Upper lobe of left lung (tissue), 6 donors: ENCODE results near the gene RAD50. TPM values are rescaled to one million over a fixed set of nuclear protein-coding genes. Genes with fewer than 3 reads are reported as not detected.
"Not testable (repeated sequence)": the region's sequence is repeated elsewhere in the genome, so short reads cannot be mapped to it uniquely, and the experiment has no call there.

ENCODE experiments used
- ATAC-seq, 2 donors: fragments of 200-7000 bp; cut with Tn5 transposase; one replicate each; pipeline ENCODE4 v1.9.1; 2022; ENCODE audit warnings: mild to moderate bottlenecking in 2 of 2, moderate library complexity in 2 of 2; ENCODE audit not compliant: low FRiP score in 2 of 2
- DNase-seq, 2 donors: peaks; one replicate each; pipeline ENCODE4 v3.0.0-alpha.2; 2019 to 2020
- H3K27ac ChIP-seq, 4 donors: fragments of 200-600 bp; sonication (generic); one replicate each; pipeline ENCODE4 v1.5.1; 2016 to 2019
- H3K27me3 ChIP-seq, 4 donors: fragments of 200-600 bp; sonication (generic); one replicate each; pipeline ENCODE4 v1.5.1; 2017 to 2019
- H3K36me3 ChIP-seq, 4 donors: fragments of 200-600 bp; sonication (generic); one replicate each; pipeline ENCODE4 v1.5.1; 2016 to 2019
- H3K4me1 ChIP-seq, 4 donors: fragments of 200-600 bp; sonication (generic); one replicate each; pipeline ENCODE4 v1.5.1; 2018 to 2019
- H3K4me3 ChIP-seq, 4 donors: fragments of 200-600 bp; sonication (generic); one replicate each; pipeline ENCODE4 v1.5.1; 2017 to 2019; ENCODE audit warnings: mild to moderate bottlenecking in 2 of 4, moderate library complexity in 1 of 4
- H3K9me3 ChIP-seq, 4 donors: fragments of 200-600 bp; sonication (generic); one replicate each; pipeline ENCODE4 v1.5.1; 2018 to 2019
- EP300 ChIP-seq, 4 donors: sonication (generic); formaldehyde crosslinking; IDR thresholded peaks; one replicate each; pipeline ENCODE4 v1.5.1; 2017; ENCODE audit warnings: antibody characterized with exemption in 4 of 4, control low read depth in 2 of 4
- POLR2A ChIP-seq, 4 donors: fragments of 450-650 bp; IDR thresholded peaks; one replicate each; pipeline ENCODE4 v1.5.1; 2016 to 2017; ENCODE audit warnings: antibody characterized with exemption in 4 of 4, mild to moderate bottlenecking in 2 of 4
- POLR2AphosphoS5 ChIP-seq, 2 donors: sonication (generic); formaldehyde crosslinking; IDR thresholded peaks; one replicate each; pipeline ENCODE4 v1.5.1; 2017; ENCODE audit warnings: antibody characterized with exemption in 2 of 2
- WGBS, 2 donors: methylation state at CpG; one replicate each; pipeline ENCODE4 v1.1.5; 2017 to 2018; 5-methylcytosine and 5-hydroxymethylcytosine counted together
- total RNA-seq, 6 donors: library from RNA; depleted of rRNA in 4 of 6; stranded (reverse); fragments of >200 nt in 4 of 6; gene quantifications; one replicate each; pipeline versions ENCODE4 v1.1.0 to v1.2.1, GENCODE V29; 2016 to 2021
- TF ChIP-seq, protein P1 (sequence below), 6 experiments: fragments of 450-650 bp in 4 of 6; fragments of 200-600 bp in 2 of 6; sonication (generic) in 2 of 6; IDR thresholded peaks; one replicate each; pipeline ENCODE4 v1.5.1; 2016 to 2019; ENCODE audit warnings: antibody characterized with exemption in 6 of 6
- donor health status: DM: no; HTN: no; CAD: no; lungs with moderate emphysema.
- donor health status: DM: no; HTN: yes; CAD: no; lungs with severe emphysema.

The RAD50 gene
- total RNA-seq, 6 donors from 2014 or later, result 26.2 to 105 (median 33.3) TPM

DNA sequence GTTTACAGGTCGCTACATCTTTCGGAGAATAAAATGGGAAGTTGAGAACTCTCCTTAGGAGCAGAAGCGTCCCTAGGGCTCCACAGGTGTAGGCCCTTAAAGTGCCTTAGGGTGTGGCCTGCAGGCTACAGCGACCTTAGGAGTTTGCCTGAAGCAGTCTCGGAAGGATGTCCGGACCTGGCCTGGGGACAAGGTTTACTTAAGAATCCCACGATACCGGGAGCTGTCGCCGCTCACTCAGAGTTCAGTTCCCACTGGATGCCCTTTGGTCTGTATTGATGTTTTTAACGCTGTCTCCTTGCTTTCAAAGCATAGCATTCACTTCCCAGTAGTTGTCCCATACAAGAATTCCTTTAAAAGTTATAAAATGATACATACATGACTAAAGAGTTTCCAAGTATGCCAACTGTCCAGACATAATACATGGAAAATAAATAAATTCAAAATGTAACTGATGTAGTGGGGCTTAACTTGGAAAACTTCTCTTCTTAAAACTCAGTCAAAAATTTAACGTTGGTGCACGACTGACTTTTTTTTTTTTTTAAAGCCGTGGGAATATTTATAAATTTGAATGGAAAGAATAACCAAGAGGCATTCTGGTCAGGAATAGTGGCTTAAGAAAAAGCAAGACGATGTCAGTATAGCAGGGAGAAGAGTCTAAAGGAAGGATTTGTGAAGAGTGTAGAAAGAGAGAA lies 848 bp downstream of the RAD50 start:
- TF ChIP-seq, protein P1, sequence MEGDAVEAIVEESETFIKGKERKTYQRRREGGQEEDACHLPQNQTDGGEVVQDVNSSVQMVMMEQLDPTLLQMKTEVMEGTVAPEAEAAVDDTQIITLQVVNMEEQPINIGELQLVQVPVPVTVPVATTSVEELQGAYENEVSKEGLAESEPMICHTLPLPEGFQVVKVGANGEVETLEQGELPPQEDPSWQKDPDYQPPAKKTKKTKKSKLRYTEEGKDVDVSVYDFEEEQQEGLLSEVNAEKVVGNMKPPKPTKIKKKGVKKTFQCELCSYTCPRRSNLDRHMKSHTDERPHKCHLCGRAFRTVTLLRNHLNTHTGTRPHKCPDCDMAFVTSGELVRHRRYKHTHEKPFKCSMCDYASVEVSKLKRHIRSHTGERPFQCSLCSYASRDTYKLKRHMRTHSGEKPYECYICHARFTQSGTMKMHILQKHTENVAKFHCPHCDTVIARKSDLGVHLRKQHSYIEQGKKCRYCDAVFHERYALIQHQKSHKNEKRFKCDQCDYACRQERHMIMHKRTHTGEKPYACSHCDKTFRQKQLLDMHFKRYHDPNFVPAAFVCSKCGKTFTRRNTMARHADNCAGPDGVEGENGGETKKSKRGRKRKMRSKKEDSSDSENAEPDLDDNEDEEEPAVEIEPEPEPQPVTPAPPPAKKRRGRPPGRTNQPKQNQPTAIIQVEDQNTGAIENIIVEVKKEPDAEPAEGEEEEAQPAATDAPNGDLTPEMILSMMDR (IDR thresholded peaks at IDR 0.05), result no peak
- TF ChIP-seq POLR2AphosphoS5 (IDR thresholded peaks at IDR 0.05), result no peak
- TF ChIP-seq POLR2A (IDR thresholded peaks at IDR 0.05), result no peak
- no peak for TF ChIP-seq EP300 (IDR thresholded peaks at IDR 0.05)
- peak overlapping the region; percentile 78 to 90 (median 88) for H3K27ac ChIP-seq
- peaks cover 0 to 26% (median 6%) of the 10 kb centered on the region in 4 donors for H3K36me3 ChIP-seq
- WGBS, 2 donors, result 4 to 6% methylated on average over 15 of the region's 15 CpGs
- H3K27me3 ChIP-seq, result no peaks in the 10 kb centered on the region
- H3K9me3 ChIP-seq, result no peaks in the 10 kb centered on the region
- ATAC-seq (peak; percentile 63 to 89), DNase-seq (peak in 1 of 2 donors; percentile 70)
- H3K4me1 ChIP-seq, result peaks cover 7 to 18% (median 11%) of the 10 kb centered on the region in 4 donors
- peak overlapping the region; percentile 31 to 77 (median 66) for H3K4me3 ChIP-seq

DNA sequence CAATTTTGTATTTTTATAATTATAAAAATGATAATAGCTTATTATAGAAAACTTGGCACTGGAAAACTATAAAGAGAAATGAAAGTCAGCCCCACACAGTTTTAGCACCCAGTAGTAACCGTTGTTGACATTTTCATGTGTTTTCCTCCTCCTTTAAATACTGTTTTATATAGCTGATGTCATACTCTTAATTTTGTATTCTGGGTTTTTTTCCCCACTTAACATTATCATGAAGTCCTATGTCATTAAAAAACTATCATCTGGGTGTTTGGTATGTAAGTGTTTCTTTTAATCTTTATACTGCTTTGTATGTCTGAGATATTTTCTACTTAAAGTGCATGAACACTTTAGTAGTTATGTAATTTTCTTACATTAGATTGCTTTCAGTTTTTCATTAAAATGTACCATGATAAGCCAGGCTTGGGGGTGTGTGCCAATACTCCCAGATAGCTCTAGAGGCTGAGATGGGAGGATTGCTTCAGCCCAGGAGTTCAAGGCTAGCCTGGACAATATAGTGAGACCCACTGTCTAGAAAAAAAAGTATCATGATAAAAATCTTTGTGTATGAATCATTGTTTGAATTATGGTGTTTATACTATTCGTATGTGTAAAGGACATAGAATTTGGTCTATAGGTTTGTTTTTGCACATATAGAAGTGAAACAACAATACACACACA lies 2.7 kb downstream of the RAD50 start:
- H3K9me3 ChIP-seq, result peaks cover 0 to 8% (median 5%) of the 10 kb centered on the region in 4 donors
- H3K27ac ChIP-seq, result no peak overlapping the region
- 80 to 91% methylated on average over 2 of the region's 2 CpGs for WGBS, 2 donors
- no peaks in the 10 kb centered on the region for H3K27me3 ChIP-seq
- H3K4me3 ChIP-seq, result no peak overlapping the region
- peaks cover 7 to 18% (median 11%) of the 10 kb centered on the region in 4 donors for H3K4me1 ChIP-seq
- DNase-seq (no peak), ATAC-seq (no peak)
- H3K36me3 ChIP-seq, result peaks cover under 1 to 36% (median 11%) of the 10 kb centered on the region in 4 donors
- no peak for TF ChIP-seq POLR2A (IDR thresholded peaks at IDR 0.05)
- no peak for TF ChIP-seq EP300 (IDR thresholded peaks at IDR 0.05)
- TF ChIP-seq, protein P1 (IDR thresholded peaks at IDR 0.05), result no peak
- TF ChIP-seq POLR2AphosphoS5 (IDR thresholded peaks at IDR 0.05), result no peak

DNA sequence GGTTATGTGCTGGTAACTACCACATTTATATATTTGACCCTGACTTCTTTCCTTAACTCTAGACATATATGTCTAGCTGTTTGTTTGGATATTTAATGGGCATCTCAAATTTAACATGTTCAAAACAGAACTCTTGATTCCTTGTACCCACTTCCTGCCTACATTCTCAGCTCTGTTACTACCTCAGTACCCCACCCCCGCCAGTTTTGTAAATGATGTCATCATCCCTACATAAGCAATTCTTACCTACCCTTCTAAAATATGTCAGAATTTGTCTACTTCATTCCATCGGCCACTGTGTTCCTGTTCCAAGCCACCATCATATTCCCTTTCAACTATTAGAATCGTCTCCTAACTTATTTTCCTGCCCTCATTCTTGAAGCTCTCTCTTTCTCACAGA lies 4.8 kb downstream of the RAD50 start:
- Histone ChIP-seq H3K27ac (no peak overlapping the region), H3K9me3 (peaks cover 0 to 10% (median 8%) of the 10 kb centered on the region in 4 donors), H3K36me3 (peaks cover 6 to 52% (median 17%) of the 10 kb centered on the region in 4 donors), H3K4me1 (peaks cover 7 to 18% (median 11%) of the 10 kb centered on the region in 4 donors), H3K4me3 (no peak overlapping the region), H3K27me3 (no peaks in the 10 kb centered on the region)
- ATAC-seq (no peak), DNase-seq (no peak)
- WGBS, 2 donors, result 94 to 95% methylated on average over 3 of the region's 3 CpGs
- TF ChIP-seq, protein P1 (IDR thresholded peaks at IDR 0.05), result no peak
- TF ChIP-seq POLR2A (IDR thresholded peaks at IDR 0.05) (no peak), POLR2AphosphoS5 (IDR thresholded peaks at IDR 0.05) (no peak), EP300 (IDR thresholded peaks at IDR 0.05) (no peak)

DNA sequence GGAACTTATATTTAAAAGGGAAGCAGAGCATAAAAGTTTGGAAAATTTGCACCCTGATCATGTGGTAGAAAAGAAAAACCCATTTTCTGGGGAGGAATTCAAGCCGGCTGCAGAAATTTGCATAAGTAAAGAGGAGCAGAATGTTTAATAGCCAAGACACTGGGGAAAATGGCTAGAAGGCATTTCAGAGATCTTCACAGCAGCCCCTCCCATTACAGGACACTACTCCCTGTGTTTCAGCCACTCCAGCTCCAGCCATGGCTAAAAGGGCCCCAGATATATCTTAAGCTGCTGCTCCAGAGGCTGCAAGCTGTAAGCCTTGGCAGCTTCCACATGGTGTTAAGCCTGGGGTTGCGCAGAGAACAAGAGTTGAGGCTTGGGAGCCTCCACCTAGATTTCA lies 7.8 kb downstream of the RAD50 start:
- Histone ChIP-seq H3K9me3 (peaks cover 0 to 10% (median 8%) of the 10 kb centered on the region in 4 donors), H3K36me3 (peaks cover 6 to 53% (median 18%) of the 10 kb centered on the region in 4 donors)
- H3K27me3 ChIP-seq, H3K27ac ChIP-seq, ATAC-seq, H3K4me1 ChIP-seq, DNase-seq, H3K4me3 ChIP-seq: not testable (repeated sequence)
- 98 to 100% methylated on average over 1 to 2 of the region's 2 CpGs for WGBS, 2 donors

DNA sequence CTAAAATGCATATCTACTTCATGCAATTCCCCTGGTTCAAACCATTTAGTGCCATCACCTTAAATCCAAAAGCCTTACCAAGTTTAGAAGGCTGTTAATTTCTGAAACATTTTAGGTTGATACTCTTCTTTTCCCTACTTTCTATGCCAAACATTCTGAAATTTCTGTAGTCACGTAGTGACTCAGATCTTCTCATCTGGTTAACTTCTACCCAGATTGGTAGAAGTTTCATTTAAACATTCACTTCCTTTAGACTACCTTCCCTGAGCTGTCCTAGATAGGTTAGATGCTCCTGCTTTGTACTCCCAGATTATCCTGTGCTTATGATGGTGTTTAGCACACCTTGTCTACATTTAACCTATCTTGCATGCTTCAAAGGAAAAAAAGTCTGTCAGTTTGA lies 9.9 kb downstream of the RAD50 start:
- WGBS, 2 donors, result 93 to 100% methylated on average over 1 of the region's 1 CpG
- no peak overlapping the region for H3K27ac ChIP-seq
- no peak overlapping the region for H3K4me3 ChIP-seq
- no peaks in the 10 kb centered on the region for H3K4me1 ChIP-seq
- H3K9me3 ChIP-seq, result peaks cover 0 to 10% (median 8%) of the 10 kb centered on the region in 4 donors
- DNase-seq (no peak), ATAC-seq (no peak)
- peaks cover 6 to 33% (median 12%) of the 10 kb centered on the region in 4 donors for H3K36me3 ChIP-seq
- no peak for TF ChIP-seq POLR2A (IDR thresholded peaks at IDR 0.05)
- no peak for TF ChIP-seq EP300 (IDR thresholded peaks at IDR 0.05)
- H3K27me3 ChIP-seq, result no peaks in the 10 kb centered on the region
